ENCODE results near the gene STRIP1.

The STRIP1 gene

GRCh38 chr1:110098222-110099026 is 64.0 kb downstream of the STRIP1 start:
- no peak overlapping the region for H2AK5ac ChIP-seq (ENCODE audit: low read depth, low read length)
- H3K9me3 ChIP-seq (replicated peaks in 1 of 2; ENCODE audit: control insufficient read depth in 2 of 2, insufficient read depth in 1 of 2, low read depth in 1 of 2, low read length in 2 of 2), result no peaks in the 10 kb centered on the region
- H4K8ac ChIP-seq (ENCODE audit: low read depth, low read length), result no peak overlapping the region
- H3K79me1 ChIP-seq (ENCODE audit: low read depth, low read length), result no peaks in the 10 kb centered on the region
- H4K91ac ChIP-seq (ENCODE audit: low read depth, low read length, poor library complexity), result no peak overlapping the region
- no peak for DNase-seq (ENCODE audit: low spot score)
- no peak overlapping the region for H2AFZ ChIP-seq (ENCODE audit: low read length)
- H3K18ac ChIP-seq (ENCODE audit: low read length), result peak overlapping the region; percentile 1
- H3K27me3 ChIP-seq (ENCODE audit: control insufficient read depth in 3 of 3, insufficient read depth in 3 of 3, low read depth in 1 of 3, low read length in 3 of 3), result peaks cover 0 to 81% (median 0%) of the 10 kb centered on the region in 3 experiments
- no peaks in the 10 kb centered on the region for H3K36me3 ChIP-seq (replicated peaks in 1 of 2; ENCODE audit: control insufficient read depth in 2 of 2, insufficient read depth in 2 of 2, low read length in 2 of 2)
- no peak overlapping the region for H2BK15ac ChIP-seq (ENCODE audit: low read length)
- H2BK12ac ChIP-seq (ENCODE audit: low read length), result no peak overlapping the region
- no peak overlapping the region for H3K4me3 ChIP-seq (ENCODE audit: low read length in 2 of 2)
- H3K4ac ChIP-seq (ENCODE audit: low read length), result no peak overlapping the region
- peaks cover 0 to 2% of the 10 kb centered on the region in 2 donors for H3K4me1 ChIP-seq (ENCODE audit: control insufficient read depth in 2 of 2, insufficient read depth in 1 of 2, low read depth in 1 of 2, low read length in 2 of 2)
- H3K23ac ChIP-seq (ENCODE audit: low read depth, low read length, poor library complexity), result no peak overlapping the region
- H3K14ac ChIP-seq (ENCODE audit: low read length), result no peak overlapping the region
- WGBS, 2 donors (ENCODE audit: extremely low coverage in 2 of 2, insufficient read length in 2 of 2, insufficient replicate concordance in 1 of 2), result no CpG with 5 or more reads among the region's 9 CpGs
- no peak overlapping the region for H3K9ac ChIP-seq (ENCODE audit: low read depth, low read length, poor library complexity)
- H2BK120ac ChIP-seq (ENCODE audit: low read depth, low read length), result no peak overlapping the region
- H3K4me2 ChIP-seq (ENCODE audit: insufficient read depth, low read length, poor library complexity, severe bottlenecking), result no peak overlapping the region
- no peak overlapping the region for H2BK5ac ChIP-seq (ENCODE audit: low read length)
- H3K27ac ChIP-seq (replicated peaks; ENCODE audit: low read length), result no peak overlapping the region

GRCh38 chr1:110100335-110100734 is 65.9 kb downstream of the STRIP1 start:
- Histone ChIP-seq H3K14ac (ENCODE audit: low read length) (no peak overlapping the region), H3K4ac (ENCODE audit: low read length) (no peak overlapping the region), H3K36me3 (replicated peaks in 1 of 2; ENCODE audit: control insufficient read depth in 2 of 2, insufficient read depth in 2 of 2, low read length in 2 of 2) (no peaks in the 10 kb centered on the region), H2AK5ac (ENCODE audit: low read depth, low read length) (no peak overlapping the region), H3K4me1 (ENCODE audit: control insufficient read depth in 2 of 2, insufficient read depth in 1 of 2, low read depth in 1 of 2, low read length in 2 of 2) (peaks cover 0 to 2% of the 10 kb centered on the region in 2 donors), H2BK120ac (ENCODE audit: low read depth, low read length) (no peak overlapping the region), H3K27me3 (ENCODE audit: control insufficient read depth in 3 of 3, insufficient read depth in 3 of 3, low read depth in 1 of 3, low read length in 3 of 3) (peaks cover 0 to 80% (median 0%) of the 10 kb centered on the region in 3 experiments), H2BK15ac (ENCODE audit: low read length) (no peak overlapping the region), H3K9me3 (replicated peaks in 1 of 2; ENCODE audit: control insufficient read depth in 2 of 2, insufficient read depth in 1 of 2, low read depth in 1 of 2, low read length in 2 of 2) (no peaks in the 10 kb centered on the region), H3K4me3 (ENCODE audit: low read length in 2 of 2) (no peak overlapping the region), H3K23ac (ENCODE audit: low read depth, low read length, poor library complexity) (no peak overlapping the region), H3K79me1 (ENCODE audit: low read depth, low read length) (no peaks in the 10 kb centered on the region), H4K91ac (ENCODE audit: low read depth, low read length, poor library complexity) (no peak overlapping the region), H4K8ac (ENCODE audit: low read depth, low read length) (no peak overlapping the region), H3K27ac (replicated peaks; ENCODE audit: low read length) (no peak overlapping the region), H2BK5ac (ENCODE audit: low read length) (no peak overlapping the region), H3K9ac (ENCODE audit: low read depth, low read length, poor library complexity) (no peak overlapping the region), H3K18ac (ENCODE audit: low read length) (no peak overlapping the region), H2BK12ac (ENCODE audit: low read length) (no peak overlapping the region), H3K4me2 (ENCODE audit: insufficient read depth, low read length, poor library complexity, severe bottlenecking) (no peak overlapping the region), H2AFZ (ENCODE audit: low read length) (no peak overlapping the region)
- WGBS, 2 donors (ENCODE audit: extremely low coverage in 2 of 2, insufficient read length in 2 of 2, insufficient replicate concordance in 1 of 2), result no CpG with 5 or more reads among the region's 2 CpGs
- DNase-seq (ENCODE audit: low spot score), result no peak

- Histone ChIP-seq H2BK120ac (ENCODE audit: low read depth, low read length) (no peak overlapping the region), H2BK12ac (ENCODE audit: low read length) (no peak overlapping the region), H2AFZ (ENCODE audit: low read length) (no peak overlapping the region)
Measured at GRCh38 chr1:110102081-110102480, 67.7 kb downstream of the STRIP1 start.

More at GRCh38 chr1:110102081-110102480, 67.7 kb downstream of the STRIP1 start:
- Histone ChIP-seq H3K23ac (ENCODE audit: low read depth, low read length, poor library complexity) (no peak overlapping the region), H2AK5ac (ENCODE audit: low read depth, low read length) (no peak overlapping the region), H3K4me2 (ENCODE audit: insufficient read depth, low read length, poor library complexity, severe bottlenecking) (no peak overlapping the region), H3K9ac (ENCODE audit: low read depth, low read length, poor library complexity) (no peak overlapping the region), H3K4me1 (ENCODE audit: control insufficient read depth in 2 of 2, insufficient read depth in 1 of 2, low read depth in 1 of 2, low read length in 2 of 2) (no peaks in the 10 kb centered on the region), H3K27me3 (ENCODE audit: control insufficient read depth in 3 of 3, insufficient read depth in 3 of 3, low read depth in 1 of 3, low read length in 3 of 3) (peaks cover 0 to 73% (median 0%) of the 10 kb centered on the region in 3 experiments), H2BK5ac (ENCODE audit: low read length) (no peak overlapping the region), H4K8ac (ENCODE audit: low read depth, low read length) (no peak overlapping the region), H3K18ac (ENCODE audit: low read length) (no peak overlapping the region), H3K14ac (ENCODE audit: low read length) (peak overlapping the region; percentile 12), H3K27ac (replicated peaks; ENCODE audit: low read length) (no peak overlapping the region), H3K9me3 (replicated peaks in 1 of 2; ENCODE audit: control insufficient read depth in 2 of 2, insufficient read depth in 1 of 2, low read depth in 1 of 2, low read length in 2 of 2) (no peaks in the 10 kb centered on the region), H3K4ac (ENCODE audit: low read length) (no peak overlapping the region), H4K91ac (ENCODE audit: low read depth, low read length, poor library complexity) (no peak overlapping the region), H3K4me3 (ENCODE audit: low read length in 2 of 2) (no peak overlapping the region), H3K36me3 (replicated peaks in 1 of 2; ENCODE audit: control insufficient read depth in 2 of 2, insufficient read depth in 2 of 2, low read length in 2 of 2) (no peaks in the 10 kb centered on the region), H2BK15ac (ENCODE audit: low read length) (no peak overlapping the region), H3K79me1 (ENCODE audit: low read depth, low read length) (no peaks in the 10 kb centered on the region)
- no peak for DNase-seq (ENCODE audit: low spot score)
- WGBS, 2 donors (ENCODE audit: extremely low coverage in 2 of 2, insufficient read length in 2 of 2, insufficient replicate concordance in 1 of 2), result no CpG with 5 or more reads among the region's 7 CpGs
